Lower lobe of right lung (tissue), 2 donors: ENCODE data around the gene HOXC5. TPM values are rescaled to one million over a fixed set of nuclear protein-coding genes. Genes with fewer than 3 reads are reported as not detected.

ENCODE experiments used
- ATAC-seq, 2 donors: fragments of 200-7000 bp; cut with Tn5 transposase; one replicate each; pipeline ENCODE4 v1.9.1; 2020 to 2022; ENCODE audit warnings: mild to moderate bottlenecking in 2 of 2, moderate library complexity in 2 of 2
- DNase-seq: peaks from one replicate; pipeline ENCODE4 v3.0.0-alpha.2; 2020
- H3K27ac ChIP-seq: fragments of 200-600 bp; one replicate; pipeline ENCODE4 v1.8.0; 2022
- H3K27me3 ChIP-seq: fragments of 200-600 bp; one replicate; pipeline ENCODE4 v1.8.0; 2022; ENCODE audit warnings: low read depth
- H3K36me3 ChIP-seq: fragments of 200-600 bp; one replicate; pipeline ENCODE4 v1.8.0; 2022; ENCODE audit warnings: mild to moderate bottlenecking
- H3K4me1 ChIP-seq: fragments of 200-600 bp; one replicate; pipeline ENCODE4 v1.8.0; 2022
- H3K4me3 ChIP-seq: fragments of 200-600 bp; one replicate; pipeline ENCODE4 v1.8.0; 2022; ENCODE audit warnings: mild to moderate bottlenecking
- H3K9me3 ChIP-seq: fragments of 200-600 bp; one replicate; pipeline ENCODE4 v1.8.0; 2022
- intact Hi-C: fragments of 100-400 bp; cut with DNase I; formaldehyde crosslinking; loops from one replicate; pipeline ENCODE4 v1.11.0; 2022
- total RNA-seq: library from RNA; stranded (reverse); fragmentation: NEBNext Ultra II Directional; extraction: Animal tissue kit (Norgen Biotek cat#: 25700); gene quantifications from one replicate; pipeline ENCODE4 v1.2.1, GENCODE V29; 2021
- TF ChIP-seq, protein P1 (sequence below): fragments of 200-600 bp; IDR thresholded peaks from one replicate; pipeline ENCODE4 v1.8.0; 2022; ENCODE audit warnings: antibody characterized with exemption, mild to moderate bottlenecking
- donor health status: DM: no; HTN: yes; CAD: no; lungs with severe emphysema.

The HOXC5 gene
- total RNA-seq, 1 donor from 2014 or later, result not detected

DNA sequence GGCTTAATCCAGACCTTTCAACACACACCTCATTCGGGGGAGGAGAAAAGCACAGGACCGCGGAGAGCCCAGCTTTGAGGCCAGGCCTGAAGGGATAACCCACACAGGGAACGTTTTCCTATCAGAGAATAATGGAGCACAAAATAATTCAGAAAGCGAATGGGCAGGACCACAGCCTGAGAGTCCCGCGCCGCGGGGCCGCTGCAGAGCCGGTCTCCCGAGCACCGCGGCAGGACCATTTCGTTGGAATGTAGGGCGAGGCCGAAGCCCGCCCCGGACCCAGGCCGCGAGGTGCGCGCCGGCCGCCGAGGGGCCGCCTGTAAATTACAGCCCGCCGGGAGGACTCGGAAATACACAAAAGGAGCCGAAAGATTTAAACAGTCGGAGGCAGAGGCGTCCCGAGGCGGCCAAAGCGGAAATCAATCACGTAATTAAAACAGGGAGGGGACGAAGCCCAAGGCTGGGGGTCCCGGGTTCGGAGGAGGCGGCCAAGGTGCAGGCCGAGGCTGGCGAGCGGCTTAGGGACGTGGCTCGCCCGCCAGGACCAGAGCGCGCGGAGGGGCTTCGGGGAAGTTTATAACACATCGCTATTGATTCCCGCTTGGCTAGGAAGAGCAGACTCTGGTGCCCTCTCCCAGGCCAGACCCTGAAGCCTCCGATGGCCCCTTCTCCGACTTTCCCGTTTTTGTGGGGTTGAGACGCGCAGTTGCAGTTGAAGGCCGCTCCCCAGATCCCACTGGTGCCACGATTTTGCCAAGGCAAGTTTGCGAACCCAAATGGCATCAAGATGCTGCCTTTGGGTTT is 14.5 kb downstream of the HOXC5 start:
- TF ChIP-seq, protein P1, sequence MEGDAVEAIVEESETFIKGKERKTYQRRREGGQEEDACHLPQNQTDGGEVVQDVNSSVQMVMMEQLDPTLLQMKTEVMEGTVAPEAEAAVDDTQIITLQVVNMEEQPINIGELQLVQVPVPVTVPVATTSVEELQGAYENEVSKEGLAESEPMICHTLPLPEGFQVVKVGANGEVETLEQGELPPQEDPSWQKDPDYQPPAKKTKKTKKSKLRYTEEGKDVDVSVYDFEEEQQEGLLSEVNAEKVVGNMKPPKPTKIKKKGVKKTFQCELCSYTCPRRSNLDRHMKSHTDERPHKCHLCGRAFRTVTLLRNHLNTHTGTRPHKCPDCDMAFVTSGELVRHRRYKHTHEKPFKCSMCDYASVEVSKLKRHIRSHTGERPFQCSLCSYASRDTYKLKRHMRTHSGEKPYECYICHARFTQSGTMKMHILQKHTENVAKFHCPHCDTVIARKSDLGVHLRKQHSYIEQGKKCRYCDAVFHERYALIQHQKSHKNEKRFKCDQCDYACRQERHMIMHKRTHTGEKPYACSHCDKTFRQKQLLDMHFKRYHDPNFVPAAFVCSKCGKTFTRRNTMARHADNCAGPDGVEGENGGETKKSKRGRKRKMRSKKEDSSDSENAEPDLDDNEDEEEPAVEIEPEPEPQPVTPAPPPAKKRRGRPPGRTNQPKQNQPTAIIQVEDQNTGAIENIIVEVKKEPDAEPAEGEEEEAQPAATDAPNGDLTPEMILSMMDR, result no peak
- Histone ChIP-seq H3K27ac (no peak overlapping the region), H3K27me3 (peaks cover 91% of the 10 kb centered on the region), H3K4me3 (no peak overlapping the region), H3K36me3 (no peaks in the 10 kb centered on the region), H3K9me3 (no peaks in the 10 kb centered on the region), H3K4me1 (peaks cover 8% of the 10 kb centered on the region)
- DNase-seq, result no peak
- intact Hi-C loops, result no loop called here
- ATAC-seq, result no peak

DNA sequence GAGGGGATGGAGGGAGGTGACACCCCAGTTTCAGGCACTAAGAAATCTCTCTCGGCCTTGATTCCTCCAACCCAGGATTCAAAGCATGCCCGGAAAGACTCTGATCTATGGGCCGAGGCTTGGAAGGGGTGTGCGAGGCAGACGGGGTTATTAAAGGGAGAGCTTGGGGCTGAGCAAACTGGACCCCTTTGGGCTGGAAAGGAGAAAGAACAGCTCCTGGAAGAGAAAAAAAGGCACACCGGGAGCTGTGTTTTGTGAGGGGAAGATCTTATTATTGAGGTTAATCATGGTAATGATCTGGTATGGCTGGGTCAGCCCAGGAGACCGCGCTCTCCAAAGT is 15.1 kb downstream of the HOXC5 start:
- ATAC-seq (no peak), DNase-seq (no peak)
- TF ChIP-seq, protein P1, result no peak
- intact Hi-C loops, result no loop called here
- Histone ChIP-seq H3K4me1 (peaks cover 8% of the 10 kb centered on the region), H3K27me3 (peaks cover 91% of the 10 kb centered on the region), H3K36me3 (no peaks in the 10 kb centered on the region), H3K4me3 (no peak overlapping the region), H3K9me3 (no peaks in the 10 kb centered on the region), H3K27ac (no peak overlapping the region)

DNA sequence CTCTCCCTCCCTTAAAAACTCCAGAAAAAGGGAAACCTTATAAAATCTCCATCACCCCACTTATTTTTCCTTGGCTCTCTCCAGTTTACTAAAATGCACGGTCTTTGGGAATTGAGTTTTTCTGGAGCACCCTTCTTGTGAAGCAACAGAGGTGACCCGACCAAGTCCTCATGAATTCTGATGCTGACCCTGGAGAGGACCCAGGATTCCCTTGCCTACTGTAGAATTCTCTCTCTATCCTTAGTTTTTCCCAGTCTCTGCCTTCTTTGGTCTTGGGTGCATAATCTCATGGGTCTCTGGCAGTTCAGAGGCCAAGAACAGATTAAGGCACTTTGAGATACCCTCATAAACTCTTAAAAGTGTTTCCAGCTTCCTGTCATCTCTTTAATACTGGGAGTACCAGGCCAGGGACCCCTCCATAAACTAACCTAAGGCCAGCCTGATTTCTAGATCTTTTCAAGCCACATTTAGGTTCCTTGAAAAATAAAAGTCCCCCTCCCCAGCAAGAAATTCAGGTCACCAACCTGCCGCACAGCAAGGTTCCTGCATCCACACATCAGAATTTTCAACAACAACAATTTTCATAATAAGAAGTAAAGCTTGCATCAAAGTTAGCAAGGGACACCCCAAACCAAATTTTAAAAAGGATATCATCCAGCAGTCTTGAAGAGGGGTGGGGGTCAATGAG is 15.7 kb downstream of the HOXC5 start:
- peaks cover 8% of the 10 kb centered on the region for H3K4me1 ChIP-seq
- intact Hi-C loops, result no loop called here
- TF ChIP-seq, protein P1, result no peak
- H3K36me3 ChIP-seq, result no peaks in the 10 kb centered on the region
- ATAC-seq (no peak), DNase-seq (no peak)
- no peak overlapping the region for H3K27ac ChIP-seq
- H3K27me3 ChIP-seq, result peaks cover 91% of the 10 kb centered on the region
- no peaks in the 10 kb centered on the region for H3K9me3 ChIP-seq
- no peak overlapping the region for H3K4me3 ChIP-seq

DNA sequence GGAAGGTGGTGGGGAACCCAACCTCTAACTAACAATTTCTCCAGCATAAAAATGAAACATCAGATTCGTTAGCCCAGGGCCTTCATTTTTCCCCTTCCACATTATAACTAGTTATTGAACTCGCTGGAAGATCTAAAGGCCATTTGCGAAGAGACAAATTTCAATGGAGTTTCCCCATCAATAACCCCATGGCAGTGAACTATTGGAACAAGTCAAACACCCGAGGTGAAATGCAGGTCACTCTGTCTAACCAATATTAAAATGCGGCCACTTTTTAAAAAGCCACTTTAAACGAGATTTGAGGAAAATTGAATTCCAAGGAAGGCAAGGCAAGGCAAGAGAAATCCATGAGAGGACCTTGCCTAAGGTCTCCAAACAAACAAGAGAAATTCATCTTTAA is 16.3 kb downstream of the HOXC5 start:
- Histone ChIP-seq H3K36me3 (no peaks in the 10 kb centered on the region), H3K9me3 (no peaks in the 10 kb centered on the region), H3K27me3 (peaks cover 96% of the 10 kb centered on the region), H3K4me3 (no peak overlapping the region), H3K4me1 (peaks cover 8% of the 10 kb centered on the region), H3K27ac (no peak overlapping the region)
- TF ChIP-seq, protein P1, result no peak
- DNase-seq, result no peak
- intact Hi-C loops, result no loop called here
- ATAC-seq, result no peak

DNA sequence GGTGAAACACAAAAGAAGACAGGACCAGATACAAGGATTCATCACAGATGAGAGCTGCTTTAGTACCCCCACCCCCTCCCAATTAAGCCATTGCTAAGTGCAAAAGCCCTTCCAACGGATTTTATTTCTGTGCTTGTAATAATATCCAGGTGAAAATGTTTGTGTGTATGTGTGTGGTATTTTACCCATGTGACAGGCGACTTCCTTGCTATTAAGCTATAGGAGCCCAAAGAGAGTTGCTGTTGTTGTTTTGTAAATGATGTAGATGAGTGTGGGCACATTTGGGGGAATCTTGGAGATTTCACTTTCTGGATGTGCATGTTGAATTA is 17.6 kb downstream of the HOXC5 start:
- TF ChIP-seq, protein P1, result no peak
- DNase-seq, result no peak
- Histone ChIP-seq H3K36me3 (no peaks in the 10 kb centered on the region), H3K4me3 (no peak overlapping the region), H3K9me3 (no peaks in the 10 kb centered on the region), H3K27ac (no peak overlapping the region), H3K4me1 (peaks cover 8% of the 10 kb centered on the region), H3K27me3 (peaks cover 96% of the 10 kb centered on the region)
- no peak for ATAC-seq
- intact Hi-C loops, result no loop called here
